ENCODE data around the gene SRPK2.

DNA sequence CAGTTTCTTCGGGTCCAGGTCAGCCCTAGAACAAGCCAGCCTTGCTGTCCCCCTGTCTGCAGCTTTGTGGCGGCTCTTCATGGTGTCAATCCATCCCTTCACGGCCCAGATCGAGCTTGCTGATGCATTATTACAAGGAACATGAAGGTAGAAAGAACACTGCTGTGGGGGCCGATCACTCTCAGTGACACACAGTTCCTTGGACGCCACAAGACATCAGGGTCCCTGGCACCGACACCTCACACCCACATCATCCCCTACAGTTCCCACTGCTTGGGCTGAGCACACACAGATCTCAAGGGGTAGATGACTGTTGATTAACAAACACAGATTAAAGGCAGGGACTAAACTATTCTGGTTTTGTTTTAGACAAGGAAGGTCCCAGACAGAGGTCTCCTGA, 255.4 kb downstream of the SRPK2 start:
- TF ChIP-seq, protein P1, sequence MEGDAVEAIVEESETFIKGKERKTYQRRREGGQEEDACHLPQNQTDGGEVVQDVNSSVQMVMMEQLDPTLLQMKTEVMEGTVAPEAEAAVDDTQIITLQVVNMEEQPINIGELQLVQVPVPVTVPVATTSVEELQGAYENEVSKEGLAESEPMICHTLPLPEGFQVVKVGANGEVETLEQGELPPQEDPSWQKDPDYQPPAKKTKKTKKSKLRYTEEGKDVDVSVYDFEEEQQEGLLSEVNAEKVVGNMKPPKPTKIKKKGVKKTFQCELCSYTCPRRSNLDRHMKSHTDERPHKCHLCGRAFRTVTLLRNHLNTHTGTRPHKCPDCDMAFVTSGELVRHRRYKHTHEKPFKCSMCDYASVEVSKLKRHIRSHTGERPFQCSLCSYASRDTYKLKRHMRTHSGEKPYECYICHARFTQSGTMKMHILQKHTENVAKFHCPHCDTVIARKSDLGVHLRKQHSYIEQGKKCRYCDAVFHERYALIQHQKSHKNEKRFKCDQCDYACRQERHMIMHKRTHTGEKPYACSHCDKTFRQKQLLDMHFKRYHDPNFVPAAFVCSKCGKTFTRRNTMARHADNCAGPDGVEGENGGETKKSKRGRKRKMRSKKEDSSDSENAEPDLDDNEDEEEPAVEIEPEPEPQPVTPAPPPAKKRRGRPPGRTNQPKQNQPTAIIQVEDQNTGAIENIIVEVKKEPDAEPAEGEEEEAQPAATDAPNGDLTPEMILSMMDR (IDR thresholded peaks at IDR 0.05), result no peak
- TF ChIP-seq POLR2A (IDR thresholded peaks at IDR 0.05), result no peak
- TF ChIP-seq POLR2AphosphoS5 (IDR thresholded peaks at IDR 0.05), result no peak

Data from prostate gland (tissue), 2 donors.